ENCODE measurements around the gene FCRL3. TPM values are rescaled to one million over a fixed set of nuclear protein-coding genes. Genes with fewer than 3 reads are reported as not detected.

FCRL3 gene
- total and polyA plus RNA-seq, 2 of the 4 experiments (the other 2 are of a cell fraction), result not detected

GRCh38 chr1:157734321-157734720 lies 33.8 kb upstream of the FCRL3 start:
- Histone ChIP-seq H3K18ac (ENCODE audit: low read depth, low read length) (no peak overlapping the region), H3K4me2 (ENCODE audit: low read depth, low read length) (no peak overlapping the region), H3K27ac (ENCODE audit: insufficient read depth, low read length) (no peak overlapping the region), H4K91ac (ENCODE audit: insufficient read depth, low read depth, low read length) (no peak overlapping the region), H3K27me3 (ENCODE audit: control insufficient read depth, insufficient read depth, low read length) (no peaks in the 10 kb centered on the region), H4K5ac (ENCODE audit: low read depth, low read length) (no peak overlapping the region), H2AK9ac (replicated peaks; ENCODE audit: low read depth, low read length, poor library complexity) (no peak overlapping the region), H3K9ac (ENCODE audit: low read depth, low read length) (no peak overlapping the region), H3K9me1 (ENCODE audit: insufficient read depth, low read length) (no peaks in the 10 kb centered on the region), H2BK5ac (ENCODE audit: low read depth, low read length, poor library complexity, severe bottlenecking) (no peak overlapping the region), H2AFZ (replicated peaks; ENCODE audit: low read length, poor library complexity) (no peak overlapping the region), H2BK15ac (ENCODE audit: low read depth, low read length) (no peak overlapping the region), H3K4me1 (ENCODE audit: control insufficient read depth, insufficient read depth, low read length) (no peaks in the 10 kb centered on the region), H3K4me3 (ENCODE audit: insufficient read depth, low read depth, low read length) (no peak overlapping the region), H3K14ac (replicated peaks; ENCODE audit: low read depth, low read length) (no peak overlapping the region), H2AK5ac (ENCODE audit: low read depth, low read length) (no peak overlapping the region), H4K8ac (ENCODE audit: low read depth in 2 of 2, low read length in 2 of 2) (no peak overlapping the region), H2BK120ac (ENCODE audit: low read depth, low read length) (no peak overlapping the region), H3K79me1 (ENCODE audit: low read depth in 1 of 2, low read length in 2 of 2) (no peaks in the 10 kb centered on the region), H2BK20ac (ENCODE audit: low read depth, low read length) (no peak overlapping the region), H4K20me1 (ENCODE audit: insufficient read depth, low read length) (no peaks in the 10 kb centered on the region), H3K23ac (ENCODE audit: low read depth, low read length) (no peak overlapping the region), H3K4ac (ENCODE audit: low read depth, low read length) (no peak overlapping the region), H3K36me3 (ENCODE audit: control insufficient read depth, insufficient read depth, low read length) (no peaks in the 10 kb centered on the region), H3K56ac (ENCODE audit: extremely low read depth, insufficient read depth, low read length) (no peak overlapping the region), H3K9me3 (ENCODE audit: control insufficient read depth, insufficient read depth, low read length) (no peaks in the 10 kb centered on the region)
- ATAC-seq (ENCODE audit: low read depth), result no peak
- dilution Hi-C loops (cut with HindIII; ENCODE audit: low sequenced_read_pairs, unreplicated experiment) (no loop called here), in situ Hi-C loops (cut with MboI; ENCODE audit: low sequenced_read_pairs) (no loop called here), intact Hi-C loops (cut with micrococcal nuclease) (no loop called here)
- TF ChIP-seq NFE2L2 (IDR thresholded peaks at IDR 0.05; ENCODE audit: low read depth, low read length) (no peak), USF2 (IDR thresholded peaks at IDR 0.05; ENCODE audit: low read depth, low read length) (no peak), BHLHE40 (IDR thresholded peaks at IDR 0.05; ENCODE audit: low read depth, low read length) (no peak), RCOR1 (IDR thresholded peaks at IDR 0.05; ENCODE audit: insufficient replicate concordance, low read length) (no peak)
- no TSS peak for BruUV-seq (replicated peaks)
- no peak for DNase-seq
- ChIA-PET CTCF (no interaction called here), POLR2A (ENCODE audit: unreplicated experiment) (no interaction called here)
- no CpG with 5 or more reads among the region's 1 CpG for WGBS, 2 experiments (ENCODE audit: extremely low coverage in 2 of 2, insufficient read length in 1 of 2)
